Suprapubic skin (tissue), 3 donors: ENCODE measurements around the gene TMEM236.

Source experiments
- POLR2A ChIP-seq, 2 donors: fragments of 450-650 bp; IDR thresholded peaks; one replicate each; pipeline ENCODE4 v1.6.1; 2017; ENCODE audit warnings: antibody characterized with exemption in 2 of 2, mild to moderate bottlenecking in 2 of 2, moderate library complexity in 2 of 2
- TF ChIP-seq, protein P1 (sequence below), 2 donors: fragments of 200-600 bp in 1 of 2; fragments of 450-650 bp in 1 of 2; sonication (generic) in 1 of 2; IDR thresholded peaks; one replicate each; pipeline ENCODE4 v1.5.1; 2016 to 2019; ENCODE audit warnings: antibody characterized with exemption in 2 of 2, mild to moderate bottlenecking in 1 of 2, moderate library complexity in 1 of 2

DNA sequence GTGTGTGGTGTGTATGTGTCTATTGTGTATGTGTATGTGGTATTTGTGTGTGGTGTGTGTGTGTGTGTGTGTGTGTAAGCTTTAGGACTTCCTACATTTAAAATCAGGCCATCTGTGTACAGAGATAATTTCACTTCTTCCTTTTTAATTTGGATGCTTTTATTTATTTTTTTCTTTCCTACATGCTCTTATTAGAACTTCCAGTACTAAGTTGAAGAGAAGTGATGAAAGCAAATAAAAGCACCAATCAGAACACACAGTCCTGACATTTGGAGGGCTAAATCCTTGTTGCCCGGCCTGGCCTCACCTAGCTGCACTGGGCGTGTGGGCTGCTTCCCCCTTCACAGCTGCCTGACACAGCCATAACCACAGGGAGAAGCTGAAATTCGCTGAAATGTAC lies 53.3 kb downstream of the TMEM236 start:
- TF ChIP-seq POLR2A (IDR thresholded peaks at IDR 0.05): no peak
- TF ChIP-seq, protein P1, sequence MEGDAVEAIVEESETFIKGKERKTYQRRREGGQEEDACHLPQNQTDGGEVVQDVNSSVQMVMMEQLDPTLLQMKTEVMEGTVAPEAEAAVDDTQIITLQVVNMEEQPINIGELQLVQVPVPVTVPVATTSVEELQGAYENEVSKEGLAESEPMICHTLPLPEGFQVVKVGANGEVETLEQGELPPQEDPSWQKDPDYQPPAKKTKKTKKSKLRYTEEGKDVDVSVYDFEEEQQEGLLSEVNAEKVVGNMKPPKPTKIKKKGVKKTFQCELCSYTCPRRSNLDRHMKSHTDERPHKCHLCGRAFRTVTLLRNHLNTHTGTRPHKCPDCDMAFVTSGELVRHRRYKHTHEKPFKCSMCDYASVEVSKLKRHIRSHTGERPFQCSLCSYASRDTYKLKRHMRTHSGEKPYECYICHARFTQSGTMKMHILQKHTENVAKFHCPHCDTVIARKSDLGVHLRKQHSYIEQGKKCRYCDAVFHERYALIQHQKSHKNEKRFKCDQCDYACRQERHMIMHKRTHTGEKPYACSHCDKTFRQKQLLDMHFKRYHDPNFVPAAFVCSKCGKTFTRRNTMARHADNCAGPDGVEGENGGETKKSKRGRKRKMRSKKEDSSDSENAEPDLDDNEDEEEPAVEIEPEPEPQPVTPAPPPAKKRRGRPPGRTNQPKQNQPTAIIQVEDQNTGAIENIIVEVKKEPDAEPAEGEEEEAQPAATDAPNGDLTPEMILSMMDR (IDR thresholded peaks at IDR 0.05): no peak
